ENCODE measurements around the gene VASN. TPM values are rescaled to one million over a fixed set of nuclear protein-coding genes. Genes with fewer than 3 reads are reported as not detected.

VASN gene
- total RNA-seq, 4 donors from 2014 or later, result 7.1 to 31.3 (median 21.7) TPM

GRCh38 chr16:4388271-4389021 is 16.8 kb downstream of the VASN start:
- DNase-seq (ENCODE audit: extremely low spot score), result no peak
- WGBS, result 90% methylated on average over 17 of the region's 19 CpGs
- H3K4me1 ChIP-seq, result peaks cover 31 to 74% (median 54%) of the 10 kb centered on the region in 4 donors
- H3K4me3 ChIP-seq, result no peak overlapping the region
- no peaks in the 10 kb centered on the region for H3K9me3 ChIP-seq
- no peaks in the 10 kb centered on the region for H3K27me3 ChIP-seq
- peak overlapping the region; percentile 38 to 60 (median 52) for H3K27ac ChIP-seq (replicated peaks in 1 of 4)
- peaks cover 3 to 79% (median 45%) of the 10 kb centered on the region in 4 donors for H3K36me3 ChIP-seq
- intact Hi-C loops (cut with DNase I), result no loop called here
- TF ChIP-seq POLR2AphosphoS5 (IDR thresholded peaks at IDR 0.05) (no peak), POLR2A (IDR thresholded peaks at IDR 0.05; ENCODE audit: low read depth) (no peak), CTCF (IDR thresholded peaks at IDR 0.05) (no peak), EP300 (IDR thresholded peaks at IDR 0.05) (no peak)

GRCh38 chr16:4389051-4389955 is 17.7 kb downstream of the VASN start:
- no peaks in the 10 kb centered on the region for H3K9me3 ChIP-seq
- no peak for TF ChIP-seq POLR2AphosphoS5 (IDR thresholded peaks at IDR 0.05)
- TF ChIP-seq CTCF (IDR thresholded peaks at IDR 0.05), result no peak
- no peak for TF ChIP-seq EP300 (IDR thresholded peaks at IDR 0.05)
- no peak for TF ChIP-seq POLR2A (IDR thresholded peaks at IDR 0.05; ENCODE audit: low read depth)
- H3K4me1 ChIP-seq, result peaks cover 31 to 71% (median 54%) of the 10 kb centered on the region in 4 donors
- H3K27me3 ChIP-seq, result no peaks in the 10 kb centered on the region
- WGBS, result 74% methylated on average over 23 of the region's 27 CpGs
- H3K36me3 ChIP-seq, result peaks cover 3 to 79% (median 44%) of the 10 kb centered on the region in 4 donors
- no peak for DNase-seq (ENCODE audit: extremely low spot score)
- intact Hi-C loops (cut with DNase I), result no loop called here
- no peak overlapping the region for H3K4me3 ChIP-seq
- H3K27ac ChIP-seq (replicated peaks in 1 of 4), result peak overlapping the region; percentile 38 to 60 (median 52)

DNA sequence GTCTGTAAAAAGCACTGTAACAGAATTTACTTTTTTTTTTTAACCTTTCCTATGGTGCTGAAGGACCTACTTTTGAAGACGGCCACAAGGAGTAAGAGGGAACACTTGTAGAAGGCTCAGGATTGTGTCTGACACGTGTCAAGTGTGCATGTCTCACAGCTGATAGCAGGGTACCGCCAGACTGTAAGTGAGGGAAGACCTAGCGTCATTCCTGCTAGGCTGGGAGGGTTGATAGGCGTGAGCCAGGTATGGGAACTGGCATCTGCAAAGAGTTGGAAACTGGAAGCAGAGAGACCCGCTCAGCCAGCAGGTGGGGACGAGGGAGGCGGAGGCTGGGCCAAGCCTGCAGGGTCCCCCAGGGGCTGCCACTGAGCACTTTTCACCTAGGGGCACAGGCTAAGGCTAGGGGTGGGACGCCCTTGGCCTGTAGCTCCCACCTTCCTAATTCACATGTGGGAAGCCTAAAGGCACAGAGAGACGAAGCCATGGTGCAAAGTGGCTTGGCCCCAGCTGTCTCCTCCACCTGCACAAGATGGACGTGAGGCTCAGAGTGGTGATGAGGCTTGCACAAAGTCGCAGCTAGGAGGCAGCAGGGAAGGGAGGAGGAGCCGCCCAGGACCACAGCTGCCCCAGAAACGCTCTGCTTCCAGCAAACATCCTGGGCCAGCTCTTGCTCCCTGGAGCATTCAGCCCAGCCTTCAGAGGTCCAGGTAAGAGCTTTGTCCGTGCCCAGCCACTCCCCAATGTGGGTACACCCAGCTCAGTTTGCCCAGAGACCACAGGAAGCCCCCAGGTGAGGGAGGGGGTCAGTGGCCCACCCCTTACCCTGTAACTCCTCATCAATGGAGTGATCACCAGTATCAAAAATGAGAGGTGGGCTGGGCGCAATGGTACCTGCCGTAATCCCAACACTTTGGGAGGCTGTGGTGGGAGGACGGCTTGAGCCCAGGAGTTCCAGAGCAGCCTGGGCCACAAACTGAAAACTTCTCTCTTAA is 18.9 kb downstream of the VASN start:
- H3K27ac ChIP-seq (replicated peaks in 1 of 4), result no peak overlapping the region
- H3K27me3 ChIP-seq, result no peaks in the 10 kb centered on the region
- 91% methylated on average over 13 of the region's 18 CpGs for WGBS
- TF ChIP-seq POLR2A (IDR thresholded peaks at IDR 0.05; ENCODE audit: low read depth), result no peak
- no peak for TF ChIP-seq CTCF (IDR thresholded peaks at IDR 0.05)
- TF ChIP-seq EP300 (IDR thresholded peaks at IDR 0.05), result no peak
- TF ChIP-seq POLR2AphosphoS5 (IDR thresholded peaks at IDR 0.05), result no peak
- peaks cover 6 to 79% (median 50%) of the 10 kb centered on the region in 4 donors for H3K36me3 ChIP-seq
- no peak overlapping the region for H3K4me3 ChIP-seq
- no peaks in the 10 kb centered on the region for H3K9me3 ChIP-seq
- intact Hi-C loops (cut with DNase I), result no loop called here
- no peak for DNase-seq (ENCODE audit: extremely low spot score)
- H3K4me1 ChIP-seq, result peaks cover 31 to 66% (median 49%) of the 10 kb centered on the region in 4 donors

- no peaks in the 10 kb centered on the region for H3K27me3 ChIP-seq
- H3K4me3 ChIP-seq, result no peak overlapping the region
- intact Hi-C loops (cut with DNase I), result no loop called here
- peak overlapping the region in 2 of 4 donors; percentile 20 to 67 for H3K27ac ChIP-seq (replicated peaks in 1 of 4)
- TF ChIP-seq CTCF (IDR thresholded peaks at IDR 0.05) (no peak), EP300 (IDR thresholded peaks at IDR 0.05) (no peak), POLR2A (IDR thresholded peaks at IDR 0.05; ENCODE audit: low read depth) (no peak), POLR2AphosphoS5 (IDR thresholded peaks at IDR 0.05) (no peak)
- peaks cover 6 to 69% (median 54%) of the 10 kb centered on the region in 4 donors for H3K36me3 ChIP-seq
- 85% methylated on average over 11 of the region's 22 CpGs for WGBS
- H3K9me3 ChIP-seq, result no peaks in the 10 kb centered on the region
- peaks cover 28 to 56% (median 44%) of the 10 kb centered on the region in 4 donors for H3K4me1 ChIP-seq
- no peak for DNase-seq (ENCODE audit: extremely low spot score)
These were observed 20.2 kb downstream of the VASN start for GRCh38 chr16:4391631-4392381.
